GM19328 (cell line): ENCODE data around the gene RASA1.
"Not testable (repeated sequence)": the region's sequence is repeated elsewhere in the genome, so short reads cannot be mapped to it uniquely, and the experiment has no call there.

Source experiments
- ATAC-seq: cut with Tn5 transposase; IDR thresholded peaks from one replicate; pipeline ENCODE4 v1.9.1; 2021; ENCODE audit warnings: mild to moderate bottlenecking, moderate library complexity; ENCODE audit not compliant: unreplicated experiment

The RASA1 gene

GRCh38 chr5:87278590-87279100, 11.0 kb downstream of the RASA1 start:
- no peak for ATAC-seq

DNA sequence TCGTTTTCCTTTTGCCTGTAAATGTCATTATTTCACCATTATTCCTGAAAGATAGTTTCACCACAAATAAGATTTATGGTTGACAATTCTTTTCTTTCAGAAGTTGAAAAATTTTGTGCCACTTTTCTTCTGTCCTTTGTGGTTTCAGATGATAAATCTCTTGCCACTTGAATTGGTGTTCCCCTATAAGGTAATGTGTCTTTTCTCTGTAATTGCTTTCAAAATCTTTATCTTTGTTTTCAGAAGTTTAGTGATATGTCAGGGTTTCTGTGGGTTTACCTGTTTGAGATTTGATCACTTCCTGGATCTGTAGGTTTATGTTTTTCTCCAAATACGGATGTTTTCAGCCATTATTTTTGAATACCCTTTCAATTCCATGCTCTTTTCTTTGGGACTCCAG, 14.6 kb downstream of the RASA1 start:
- no peak for ATAC-seq

- not testable (repeated sequence) for ATAC-seq
Measured at GRCh38 chr5:87287266-87287665, 19.6 kb downstream of the RASA1 start.

DNA sequence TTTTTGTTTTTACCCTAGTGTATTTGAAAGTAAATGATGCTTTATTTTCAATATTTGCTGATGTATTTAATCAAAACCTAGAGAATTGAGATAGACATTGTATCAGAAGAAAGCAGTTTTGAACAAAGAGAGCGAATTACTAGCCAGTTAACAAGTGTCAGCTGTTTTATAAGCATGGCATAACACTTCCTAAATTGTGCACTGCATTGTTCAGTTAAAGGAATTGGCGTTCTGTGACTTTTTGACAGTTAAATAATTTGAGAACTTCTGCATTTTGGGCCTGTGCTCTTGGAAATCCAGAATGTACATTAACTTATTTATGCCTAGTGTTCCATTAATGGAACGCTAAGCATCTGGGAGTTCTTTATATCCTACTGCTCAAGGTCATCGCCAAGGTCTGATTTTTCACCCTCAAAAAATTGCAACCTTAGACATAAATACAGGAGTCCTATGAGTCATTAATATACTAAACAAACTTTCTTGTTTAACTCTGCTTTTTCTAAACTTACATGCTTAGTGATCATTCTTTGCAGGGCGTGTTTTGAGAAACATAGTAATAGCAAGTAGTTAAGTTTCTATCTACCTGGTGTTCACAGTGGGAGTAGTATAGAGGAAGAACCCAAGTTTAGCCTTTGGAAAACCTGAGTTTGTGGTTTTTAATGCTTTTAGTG, 31.1 kb downstream of the RASA1 start:
- no peak for ATAC-seq

GRCh38 chr5:87300176-87300575, 32.5 kb downstream of the RASA1 start:
- no peak for ATAC-seq

DNA sequence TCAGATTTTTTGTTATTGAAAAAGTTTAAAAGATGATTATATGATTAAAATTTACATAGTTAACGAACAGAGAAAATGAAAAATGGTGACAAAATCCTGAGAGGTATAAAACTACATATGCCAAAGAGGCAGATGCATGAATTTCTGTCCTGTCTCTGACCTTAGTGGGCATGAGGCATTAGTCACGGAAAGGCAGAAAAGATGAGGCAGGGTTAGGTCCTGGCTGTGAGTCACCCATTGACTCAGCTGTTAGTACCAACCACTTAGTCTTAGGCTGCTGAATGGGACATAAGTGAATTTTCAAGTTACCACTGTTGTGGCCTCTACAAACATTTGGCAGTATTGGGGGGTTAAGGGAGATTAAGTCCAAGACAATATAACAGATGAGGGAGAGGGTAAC, 33.1 kb downstream of the RASA1 start:
- ATAC-seq = no peak

DNA sequence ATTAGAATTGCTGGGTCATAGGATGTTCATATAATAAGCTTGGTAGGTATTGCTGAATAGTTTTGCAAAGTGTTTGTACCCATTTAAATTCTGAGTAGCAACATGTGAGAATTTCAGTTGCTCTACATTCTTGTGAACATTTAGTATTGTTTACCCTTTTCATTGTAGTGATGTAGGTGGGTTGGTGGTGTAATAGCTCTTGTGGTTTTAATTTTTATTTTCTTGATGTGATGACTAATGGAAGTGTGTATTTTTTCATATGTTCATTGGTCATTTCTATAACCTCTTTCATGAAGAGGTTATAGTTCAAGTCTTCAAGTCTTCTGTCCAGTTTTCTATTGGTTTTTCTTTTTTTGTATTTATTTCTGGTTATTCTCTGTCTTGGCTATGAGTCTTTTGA, 34.4 kb downstream of the RASA1 start:
- no peak for ATAC-seq

DNA sequence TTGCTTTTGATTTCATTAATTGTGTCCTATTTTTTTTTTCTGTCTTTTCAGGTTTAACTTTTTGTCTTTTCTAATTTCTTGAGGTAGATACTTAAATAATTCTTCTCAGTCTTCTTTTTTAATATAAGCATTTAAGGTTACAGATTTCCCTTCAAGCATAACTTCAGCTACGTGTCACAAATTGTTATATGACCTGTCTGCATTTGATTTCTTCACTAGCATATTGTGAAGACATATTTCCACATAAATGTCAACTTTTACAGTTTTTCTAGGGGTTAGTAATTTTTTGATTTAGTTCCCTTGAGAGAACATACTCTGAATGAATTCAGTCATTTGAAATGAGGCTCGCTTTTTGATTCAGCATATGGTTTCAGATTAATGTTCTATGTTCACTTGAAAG, 35.6 kb downstream of the RASA1 start:
- no peak for ATAC-seq

DNA sequence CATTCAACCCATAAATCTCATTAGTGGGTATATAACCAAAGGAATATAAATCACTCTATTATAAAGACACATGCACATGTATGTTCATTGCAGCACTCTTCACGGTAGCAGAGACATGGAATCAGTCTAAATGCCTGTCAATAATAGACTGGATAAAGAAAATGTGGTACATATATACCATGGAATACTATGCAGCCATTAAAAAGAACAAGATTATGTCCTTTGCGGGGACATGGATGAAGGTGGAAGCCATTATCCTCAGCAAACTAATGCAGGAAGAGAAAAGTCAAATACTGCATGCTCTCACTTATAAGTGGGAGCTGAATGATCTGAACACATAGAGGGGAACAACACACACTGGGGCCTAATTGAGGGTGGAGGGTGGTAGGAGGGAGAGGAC, 38.4 kb downstream of the RASA1 start:
- not testable (repeated sequence) for ATAC-seq

- peak; percentile 80 for ATAC-seq
Measured at GRCh38 chr5:87307796-87308423, 40.2 kb downstream of the RASA1 start.

DNA sequence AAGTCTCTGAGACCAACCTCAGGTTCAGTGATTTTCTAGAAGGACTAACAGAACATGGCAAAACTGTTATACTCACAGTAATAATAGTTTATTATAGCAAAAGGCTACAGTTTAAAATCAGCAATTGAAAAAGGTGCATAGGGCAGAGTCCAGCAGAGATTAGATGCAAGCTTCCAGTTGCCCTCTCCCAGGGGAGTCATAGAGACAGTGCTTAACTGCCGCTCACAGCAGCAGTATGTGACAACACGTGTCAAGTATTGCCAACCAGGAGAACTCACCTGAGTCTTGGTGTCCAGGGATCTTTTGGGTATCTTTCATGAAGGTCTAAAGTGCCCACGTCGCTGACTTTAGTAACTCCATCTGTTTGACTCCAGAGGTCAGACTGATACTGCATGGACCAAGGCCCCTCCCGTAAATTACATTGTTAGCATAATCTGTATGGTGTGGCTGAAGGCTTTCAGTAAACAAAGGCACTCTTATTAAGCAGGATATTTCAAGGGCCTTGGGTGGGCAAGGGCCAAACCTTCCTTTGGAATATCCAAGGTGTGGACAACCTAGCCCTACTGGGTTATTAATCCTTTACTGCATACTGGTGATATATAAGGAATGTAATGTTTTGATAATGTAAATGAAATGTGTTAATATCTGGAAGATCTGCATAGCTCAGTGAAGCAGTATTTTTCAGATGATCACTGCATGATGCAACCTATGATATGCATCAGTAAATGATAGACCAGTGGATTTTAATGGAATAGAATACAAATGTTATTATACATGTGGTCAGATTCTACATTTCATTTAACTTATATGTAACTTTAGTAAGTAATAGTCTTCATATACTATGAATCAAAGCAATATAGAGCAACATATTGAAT, 44.0 kb downstream of the RASA1 start:
- ATAC-seq = no peak

- ATAC-seq = no peak
Measured at GRCh38 chr5:87313216-87313615, 45.5 kb downstream of the RASA1 start.

GRCh38 chr5:87319469-87319868, 51.8 kb downstream of the RASA1 start:
- ATAC-seq = no peak

- no peak for ATAC-seq
Measured at GRCh38 chr5:87321605-87322004, 53.9 kb downstream of the RASA1 start.

- ATAC-seq = no peak
Measured at GRCh38 chr5:87322381-87322780, 54.7 kb downstream of the RASA1 start.

DNA sequence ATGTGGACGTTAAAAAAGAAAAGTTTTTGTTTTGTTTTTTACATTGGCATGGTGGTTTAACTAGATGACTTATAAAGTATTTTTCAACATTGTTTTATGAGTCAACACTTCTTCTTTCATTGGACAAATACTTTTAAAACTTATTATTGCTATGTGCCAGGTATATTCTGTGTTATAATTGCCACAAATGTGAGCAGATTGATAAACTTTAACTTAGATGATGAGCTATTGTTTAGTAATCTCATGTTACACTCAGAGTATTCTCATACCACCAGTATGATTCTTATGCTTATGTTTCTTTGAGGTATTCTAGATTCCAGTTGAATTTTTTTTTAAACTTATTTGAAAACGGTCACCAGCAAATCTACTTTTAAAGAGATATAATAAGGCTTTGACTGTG, 60.3 kb downstream of the RASA1 start:
- no peak for ATAC-seq

DNA sequence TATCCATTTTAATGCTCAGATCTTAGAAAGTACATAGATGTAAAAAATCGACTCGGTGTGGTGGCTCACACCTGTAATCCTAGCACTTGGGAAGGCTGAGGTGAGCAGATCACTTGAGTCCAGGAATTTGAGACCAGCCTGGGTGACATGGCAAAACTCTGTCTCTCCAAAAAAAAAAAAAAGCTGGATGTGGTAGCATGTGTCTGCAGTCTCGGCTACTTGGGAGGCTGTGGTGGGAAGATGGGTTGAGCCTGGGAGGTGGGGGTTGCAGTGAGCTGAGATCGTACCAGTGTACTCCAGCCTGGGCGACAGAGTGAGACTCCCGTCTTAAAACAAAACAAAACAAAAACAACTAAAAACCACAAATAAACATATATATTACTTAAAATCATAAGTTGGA, 61.4 kb downstream of the RASA1 start:
- ATAC-seq = no peak

- no peak for ATAC-seq
Measured at GRCh38 chr5:87339986-87340385, 72.3 kb downstream of the RASA1 start.

GRCh38 chr5:87340716-87341115, 73.0 kb downstream of the RASA1 start:
- ATAC-seq = peak; percentile 99

DNA sequence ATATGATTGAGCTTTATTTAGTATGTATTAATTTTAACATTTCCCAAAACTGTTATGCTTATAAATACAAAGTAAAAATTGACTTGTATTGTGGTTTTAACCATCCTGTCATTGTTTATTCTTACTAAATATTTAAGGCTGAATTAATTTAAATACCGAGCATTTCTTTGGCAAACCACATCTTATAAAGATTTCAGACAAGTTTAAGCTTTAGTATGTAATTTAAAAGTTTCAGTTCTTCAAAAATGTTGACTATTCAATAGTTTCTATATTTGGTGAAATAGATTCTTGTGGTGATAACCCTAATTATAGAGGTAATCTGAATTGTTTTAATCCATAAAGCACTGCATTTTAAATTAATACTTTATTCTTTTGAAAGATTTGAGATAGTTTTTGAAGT, 79.6 kb downstream of the RASA1 start:
- ATAC-seq = no peak

- ATAC-seq = no peak
Measured at GRCh38 chr5:87347841-87348240, 80.2 kb downstream of the RASA1 start.

DNA sequence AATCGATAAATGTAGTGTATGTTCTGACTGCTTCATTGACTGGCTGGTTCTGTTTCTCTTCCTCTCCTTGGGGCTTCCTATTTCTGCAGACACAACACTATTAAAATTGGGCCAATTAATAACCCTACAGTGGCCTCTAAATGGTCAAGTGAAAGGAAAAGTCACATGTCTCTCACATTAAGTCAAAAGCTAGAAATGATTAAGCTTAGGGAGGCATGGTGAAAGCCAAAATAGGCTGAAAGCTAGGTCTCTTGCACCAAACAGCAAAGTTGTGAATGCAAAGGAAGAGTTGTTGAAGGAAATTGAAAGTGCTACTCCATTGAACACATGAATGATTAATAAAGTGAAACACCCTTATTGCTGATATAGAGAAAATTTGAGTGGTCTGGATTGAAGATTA, 86.8 kb downstream of the RASA1 start:
- ATAC-seq = no peak
